Ishikawa (cell line): ENCODE measurements around the gene SNX13.

ENCODE experiments used
- EGR1 ChIP-seq: IDR thresholded peaks from 2 replicates; pipeline ENCODE4 v1.6.1; 2012
- EP300 ChIP-seq: IDR thresholded peaks from 2 replicates; pipeline ENCODE4 v1.6.1; 2012; ENCODE audit warnings: borderline replicate concordance
- RAD21 ChIP-seq: IDR thresholded peaks from 2 replicates; pipeline ENCODE4 v1.6.1; 2012; ENCODE audit warnings: low read depth

DNA sequence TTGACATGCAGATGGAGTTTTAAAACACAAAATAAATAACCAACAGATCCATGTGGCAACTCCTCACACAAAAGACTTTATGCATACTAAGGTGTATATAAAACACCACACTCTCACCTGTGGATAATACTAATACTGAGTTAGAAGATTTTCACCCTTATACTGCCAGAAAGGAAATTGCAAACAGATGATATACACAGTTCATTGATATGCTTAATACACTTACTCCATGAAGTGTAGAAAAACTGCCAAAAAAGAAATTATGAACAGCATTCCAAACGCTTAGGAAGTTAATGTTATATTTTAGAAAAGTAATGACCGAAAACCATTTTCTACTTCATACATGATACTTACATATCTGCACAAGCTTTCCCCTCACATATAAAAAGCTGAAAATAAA is 17.6 kb upstream of the SNX13 start:
- TF ChIP-seq EP300 (no peak), EGR1 (no peak), RAD21 (no peak)
